ENCODE data around the gene GRPR.
"Not testable (repeated sequence)": the region's sequence is repeated elsewhere in the genome, so short reads cannot be mapped to it uniquely, and the experiment has no call there.

The GRPR gene

GRCh38 chrX:16138108-16138427 is 14.7 kb downstream of the GRPR start:
- no peak for DNase-seq

- no peak for DNase-seq
Observed at GRCh38 chrX:16140448-16140847, 17.1 kb downstream of the GRPR start.

DNA sequence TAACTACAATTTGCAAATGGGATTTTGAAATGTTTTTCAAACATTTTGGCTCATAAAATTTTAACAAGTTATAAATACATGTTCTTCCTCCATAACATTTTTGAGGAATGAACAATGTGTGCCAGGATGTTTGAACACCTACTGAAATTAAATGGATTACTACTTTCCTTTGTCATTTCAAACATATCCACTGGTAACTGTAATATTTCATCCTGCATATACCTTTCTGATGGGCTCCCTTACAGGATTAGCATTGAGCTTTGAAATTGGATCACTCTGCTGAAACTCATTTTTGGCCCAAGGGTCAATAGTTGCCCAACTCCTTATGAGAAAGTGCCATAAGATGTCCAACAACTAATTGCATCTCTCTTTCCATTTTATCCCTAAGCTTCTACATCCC is 17.6 kb downstream of the GRPR start:
- DNase-seq = no peak

- DNase-seq = no peak
Observed at GRCh38 chrX:16141422-16142245, 18.3 kb downstream of the GRPR start.

DNA sequence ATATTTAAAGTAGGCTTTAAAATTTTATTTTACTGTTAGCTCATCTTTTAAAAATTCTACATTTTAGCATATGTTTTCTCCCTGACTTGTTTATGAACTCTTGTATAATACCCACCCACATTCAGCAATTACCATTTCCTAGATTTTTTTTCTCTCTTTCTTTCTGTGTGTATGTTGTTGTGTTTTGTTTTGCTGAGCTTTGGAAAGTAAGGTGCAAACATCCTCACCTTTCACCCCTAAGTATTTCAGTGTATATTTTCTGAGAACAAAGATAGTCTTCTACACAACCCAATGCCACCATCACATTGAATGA is 18.8 kb downstream of the GRPR start:
- no peak for DNase-seq

DNA sequence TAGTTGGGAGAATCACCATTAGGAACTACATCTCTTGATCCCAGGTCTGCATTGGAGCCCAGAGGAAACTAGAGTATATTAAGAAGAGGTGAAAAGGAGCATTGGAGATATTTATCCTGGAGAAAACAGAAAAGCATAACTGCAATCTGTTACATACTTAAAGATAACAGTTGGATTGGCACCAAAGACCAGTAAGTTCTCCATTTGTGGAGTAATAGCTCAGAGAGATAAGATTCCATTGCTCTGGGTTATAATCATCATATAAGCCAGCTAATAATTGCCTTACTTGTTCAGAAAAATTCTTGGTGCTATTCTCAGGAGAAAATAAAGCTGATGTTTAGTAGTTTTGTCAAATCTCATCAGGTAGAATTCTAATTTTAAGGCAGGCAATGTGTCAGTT is 20.6 kb downstream of the GRPR start:
- no peak for DNase-seq

- no peak for DNase-seq
Observed at GRCh38 chrX:16144420-16144819, 21.1 kb downstream of the GRPR start.

GRCh38 chrX:16145093-16145492 is 21.7 kb downstream of the GRPR start:
- DNase-seq = not testable (repeated sequence)

DNA sequence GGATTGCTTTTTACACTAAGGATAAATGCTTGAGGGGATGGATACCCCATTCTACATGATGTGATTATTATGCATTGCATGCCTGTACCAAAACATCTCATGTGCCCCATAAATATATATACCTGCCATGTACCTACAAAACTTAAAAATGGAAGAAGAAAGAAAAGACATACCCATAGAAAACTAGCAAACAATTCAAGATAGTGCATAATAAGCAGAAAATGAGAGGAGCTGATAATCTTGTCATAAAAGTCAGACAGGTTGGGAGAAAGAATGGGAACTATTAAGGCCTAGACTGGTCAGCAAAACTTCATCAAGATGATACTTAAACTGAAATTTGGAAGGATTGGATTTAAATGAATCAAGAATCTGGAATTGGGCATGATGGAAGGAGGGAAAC is 22.3 kb downstream of the GRPR start:
- DNase-seq = no peak

DNA sequence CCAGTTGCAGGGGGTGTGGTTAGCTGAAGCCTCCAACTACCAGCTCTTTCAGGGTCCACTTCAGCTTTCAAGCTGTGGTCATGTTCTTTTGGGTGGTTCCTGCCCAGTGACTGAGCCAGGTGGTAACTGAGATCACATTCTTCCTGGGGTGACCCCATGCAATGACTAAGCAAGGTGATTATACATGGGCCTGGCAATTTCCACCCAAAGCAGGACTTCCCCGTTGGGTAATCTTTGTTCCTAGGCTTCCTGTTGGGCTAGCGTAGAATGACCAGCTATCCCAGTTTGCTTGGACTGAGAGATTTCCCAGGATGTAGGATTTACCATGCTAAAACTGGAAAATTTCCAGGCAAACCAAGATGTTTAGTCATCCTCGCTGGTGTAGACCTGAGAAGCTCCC is 25.5 kb downstream of the GRPR start:
- DNase-seq = no peak

GRCh38 chrX:16155581-16156096 is 32.3 kb downstream of the GRPR start:
- DNase-seq = no peak

DNA sequence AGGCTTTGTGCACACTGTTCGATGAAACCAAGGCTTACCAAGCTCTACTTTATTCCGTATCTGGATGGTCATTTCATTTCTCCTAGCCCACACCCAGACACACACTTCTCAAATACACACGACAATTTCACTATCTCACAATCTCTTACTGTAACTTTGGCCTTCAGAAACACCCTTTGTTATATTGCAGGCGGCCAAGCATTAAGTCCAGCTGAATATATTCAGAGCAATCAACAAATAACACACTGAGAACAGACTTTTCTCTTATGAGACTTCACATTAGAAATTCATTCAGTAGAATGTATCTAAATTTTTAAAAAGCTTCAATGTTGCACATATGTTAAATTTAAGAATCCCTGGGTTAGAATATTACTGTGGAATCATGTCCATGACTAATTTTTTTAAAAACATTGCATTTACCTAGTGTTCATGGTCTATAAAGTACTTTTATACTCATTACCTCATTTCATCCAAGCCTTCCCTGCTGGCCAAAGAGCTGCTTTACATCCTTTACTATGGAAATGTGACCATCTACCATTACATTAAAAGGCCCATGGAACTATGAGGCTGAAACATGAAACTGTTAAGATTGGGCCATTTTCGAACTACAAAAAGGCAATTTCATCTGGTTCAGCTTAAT is 33.4 kb downstream of the GRPR start:
- DNase-seq = no peak

DNA sequence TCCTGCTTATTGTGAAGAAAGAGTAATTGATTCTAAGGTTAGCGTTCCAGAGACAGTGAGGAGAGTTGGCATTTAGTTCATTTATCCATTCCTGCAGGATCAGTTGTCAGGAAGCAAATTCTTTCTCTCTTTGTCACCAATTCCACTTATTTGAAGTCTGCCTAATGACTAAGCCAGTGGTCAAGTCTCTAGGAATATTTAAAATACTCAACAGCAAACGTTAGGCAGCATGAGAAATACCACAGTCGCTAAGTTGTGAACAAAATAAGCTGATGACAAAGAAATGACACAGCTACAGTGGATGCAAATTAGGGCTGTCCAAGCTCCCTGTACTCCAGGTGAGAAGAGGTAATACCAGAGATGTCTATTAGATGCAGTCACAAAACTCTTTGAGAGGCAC is 37.4 kb downstream of the GRPR start:
- DNase-seq = no peak

DNA sequence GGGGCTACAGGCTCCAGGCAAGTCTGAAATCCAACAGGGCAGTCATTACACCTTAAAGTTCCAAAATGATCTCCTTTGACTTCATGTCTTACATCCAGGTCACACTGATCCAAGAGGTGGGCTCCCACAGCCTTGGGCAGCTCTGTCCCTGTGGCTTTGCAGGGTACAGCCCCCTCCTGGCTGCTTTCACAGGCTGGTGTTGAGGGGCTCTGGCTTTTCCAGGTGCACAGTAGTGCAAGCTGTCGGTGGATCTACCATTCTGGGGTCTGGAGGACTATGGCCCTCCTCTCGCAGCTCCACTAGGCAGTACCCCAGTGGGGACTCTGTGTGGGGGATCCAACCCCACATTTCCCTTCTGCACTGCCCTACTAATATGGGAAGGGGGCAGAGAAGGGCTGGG is 37.8 kb downstream of the GRPR start:
- not testable (repeated sequence) for DNase-seq

DNA sequence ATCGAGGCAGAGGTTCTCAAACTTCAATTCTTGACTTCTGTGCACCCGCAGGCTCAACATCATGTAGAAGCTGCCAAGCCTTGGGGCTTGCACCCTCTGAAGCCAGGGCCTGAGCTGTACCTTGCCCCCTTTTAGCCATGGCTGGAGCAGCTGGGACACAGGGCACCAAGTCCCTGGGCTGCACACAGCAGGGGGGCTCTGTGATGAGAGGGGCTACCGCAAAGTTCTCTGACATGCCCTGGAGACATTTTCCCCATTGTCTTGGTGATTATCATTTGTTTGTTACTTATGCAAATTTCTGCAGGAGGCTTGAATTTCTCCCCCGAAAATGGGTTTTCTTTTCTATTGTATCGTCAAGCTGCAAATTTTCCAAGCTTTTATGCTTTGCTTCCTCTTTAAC is 39.0 kb downstream of the GRPR start:
- no peak for DNase-seq

DNA sequence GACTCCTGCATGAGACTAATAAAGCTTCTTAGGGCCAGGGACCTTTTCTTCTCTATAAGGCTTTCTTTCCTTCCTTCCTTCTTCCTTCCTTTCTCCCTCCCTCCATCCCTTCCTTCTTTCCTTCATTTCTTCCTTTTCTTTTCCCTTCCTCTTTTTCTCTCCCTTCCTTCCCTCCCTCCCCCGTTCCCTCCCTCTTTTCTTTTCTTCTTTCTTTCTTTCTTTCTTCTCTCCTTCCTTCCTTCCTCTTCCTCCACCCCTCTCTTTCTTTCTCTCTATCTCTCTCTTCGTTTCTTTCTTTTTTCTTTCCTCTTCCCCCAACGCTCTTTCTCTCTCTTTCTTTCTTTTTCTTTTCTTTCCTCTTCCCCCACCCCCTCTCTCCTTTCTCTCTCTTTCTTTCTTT is 41.4 kb downstream of the GRPR start:
- no peak for DNase-seq

- no peak for DNase-seq
Observed at GRCh38 chrX:16167181-16167580, 43.8 kb downstream of the GRPR start, which contains the start of gene MAGEB17. TSS of gene MAGEB17 (plus strand) at chrX:16167481. CDS start at chrX:16170383, 2,902 bp downstream.

DNA sequence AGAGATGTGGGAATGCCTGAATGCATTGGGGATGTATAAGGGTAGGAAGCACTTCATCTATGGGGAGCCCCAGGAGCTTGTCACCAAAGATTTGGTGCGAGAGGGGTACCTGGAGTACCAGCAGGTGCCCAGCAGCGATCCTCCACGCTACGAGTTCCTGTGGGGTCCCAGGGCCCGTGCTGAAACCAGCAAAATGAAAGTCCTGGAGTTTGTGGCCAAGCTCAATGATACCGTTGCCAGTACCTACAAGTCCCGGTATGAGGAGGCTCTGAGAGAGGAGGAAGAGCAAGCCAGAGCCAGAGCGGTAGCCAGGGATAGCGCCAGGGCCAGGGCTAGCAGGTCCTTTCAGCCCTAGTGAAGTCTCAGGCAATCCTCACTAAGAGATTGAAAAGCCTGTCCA is 47.7 kb downstream of the GRPR start:
- DNase-seq = no peak

DNA sequence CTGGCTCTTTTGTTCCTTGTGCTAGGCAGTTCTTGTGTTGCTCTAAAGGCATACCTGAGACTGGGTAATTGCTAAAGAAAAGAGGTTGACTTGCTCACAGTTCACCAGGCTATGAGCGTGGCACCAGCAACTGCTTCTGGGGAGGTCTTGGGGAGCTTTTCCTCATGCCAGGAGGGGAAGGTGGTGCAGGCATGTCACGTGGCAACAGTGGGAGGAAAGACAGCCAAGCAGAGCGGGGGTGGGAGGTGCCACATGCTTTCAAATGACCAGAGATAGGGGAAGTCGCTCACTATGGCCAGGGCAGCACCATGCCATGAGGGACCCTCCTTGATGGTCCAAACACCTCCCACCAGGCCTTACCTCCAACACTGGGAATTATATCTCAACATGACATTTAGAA is 48.6 kb downstream of the GRPR start:
- DNase-seq = no peak

DNA sequence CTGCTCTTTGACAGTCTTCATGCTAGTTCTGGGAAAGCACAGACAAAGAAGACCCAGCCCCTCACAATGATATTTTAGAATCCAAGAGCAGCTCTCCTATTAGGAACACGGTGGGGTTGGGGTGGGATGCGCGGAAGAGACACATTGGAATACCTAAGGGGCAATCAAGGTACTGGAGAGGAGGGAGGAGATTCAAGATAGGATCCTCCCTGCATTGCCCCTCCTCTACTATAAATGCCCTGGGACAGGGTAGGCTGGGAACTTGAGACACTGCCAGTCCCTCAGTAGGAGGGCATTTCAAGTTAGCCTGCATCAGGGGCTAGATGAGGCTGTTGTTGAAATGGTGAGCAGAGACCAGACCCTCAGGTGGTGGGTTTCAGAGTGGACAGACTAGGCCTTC is 49.0 kb downstream of the GRPR start:
- DNase-seq = no peak

DNA sequence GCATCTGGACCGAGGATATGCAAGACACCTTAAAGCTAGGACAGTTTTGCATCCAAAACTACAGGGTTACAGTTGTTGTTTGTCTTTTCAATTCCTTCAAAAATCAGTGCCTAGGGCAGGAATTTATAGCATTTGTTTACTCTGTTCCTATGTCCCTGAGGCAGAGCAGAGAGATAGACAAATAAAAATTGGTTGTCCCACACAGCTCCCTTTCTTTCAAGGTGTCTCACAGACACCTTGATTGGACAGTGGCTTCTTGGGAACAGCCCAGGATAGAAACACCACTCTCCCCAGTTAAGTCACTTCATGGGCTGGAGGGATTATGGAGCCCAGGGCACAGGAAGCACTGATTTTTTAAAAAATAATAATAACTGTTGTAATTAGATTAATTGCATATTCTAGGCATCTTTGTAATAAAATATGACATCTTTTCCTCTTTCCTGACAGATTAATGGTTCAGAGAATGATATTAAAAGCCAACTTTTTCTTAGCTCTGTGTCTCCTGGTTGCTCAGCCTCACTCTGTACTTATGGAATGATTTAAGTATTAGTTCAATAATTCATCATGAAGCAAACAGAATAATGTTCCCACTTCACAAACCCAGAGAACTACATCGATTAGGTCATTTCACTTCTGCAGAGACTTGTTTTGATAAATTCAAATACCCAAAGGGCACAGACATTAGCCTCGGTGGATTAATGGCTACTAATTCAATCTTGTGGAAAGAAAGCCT is 52.1 kb downstream of the GRPR start:
- no peak for DNase-seq

DNA sequence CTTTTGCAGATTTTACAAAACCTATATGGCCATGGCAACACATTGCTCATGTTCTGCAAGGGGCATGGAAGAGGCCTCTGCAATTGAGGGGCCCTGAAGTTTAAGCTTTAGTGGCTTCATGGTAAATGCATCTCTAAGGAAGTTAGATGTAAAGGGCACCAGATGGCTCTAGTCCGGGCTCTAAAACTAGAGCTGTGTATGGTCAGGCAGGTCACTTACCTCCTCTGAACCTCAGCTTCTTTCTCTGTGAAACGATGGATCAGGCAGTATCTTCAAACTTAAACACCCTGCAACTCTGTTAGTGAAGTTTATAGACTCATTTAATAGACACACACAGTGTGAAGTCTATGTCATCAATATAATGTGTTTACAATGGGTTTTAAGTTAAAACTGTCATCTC is 53.9 kb downstream of the GRPR start:
- DNase-seq = no peak

DNA sequence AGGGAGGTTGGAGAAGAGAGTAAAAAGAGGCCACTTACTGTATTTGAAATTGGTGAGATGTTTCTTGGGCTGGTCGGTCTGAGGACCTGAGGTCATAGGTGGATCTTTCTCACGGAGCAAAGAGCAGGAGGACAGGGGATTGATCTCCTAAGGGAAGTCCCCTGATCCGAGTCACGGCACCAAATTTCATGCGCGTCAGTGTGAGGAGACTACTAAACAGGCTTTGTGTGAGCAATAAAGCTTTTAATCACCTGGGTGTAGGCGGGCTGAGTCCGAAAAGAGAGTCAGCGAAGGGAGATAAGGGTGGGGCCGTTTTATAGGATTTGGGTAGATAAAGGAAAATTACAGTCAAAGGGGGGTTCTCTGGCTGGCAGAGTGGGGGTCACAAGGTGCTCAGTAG is 60.5 kb downstream of the GRPR start:
- not testable (repeated sequence) for DNase-seq

GRCh38 chrX:16185725-16186136 is 62.4 kb downstream of the GRPR start:
- no peak for DNase-seq

All from activated CD4-positive, alpha-beta T cell treated with anti-CD3 and anti-CD28 coated beads, Interleukin-2, amount 50 U/mL, for 4 hours (primary cell).